HG02970 (cell line): ENCODE data around the gene AGPAT4.
"Not testable (repeated sequence)": the region's sequence is repeated elsewhere in the genome, so short reads cannot be mapped to it uniquely, and the experiment has no call there.

Experiments
- ATAC-seq: cut with Tn5 transposase; IDR thresholded peaks from one replicate; pipeline ENCODE4 v1.9.1; 2021; ENCODE audit warnings: mild to moderate bottlenecking, moderate library complexity, moderate number of reproducible peaks; ENCODE audit not compliant: unreplicated experiment, low FRiP score

AGPAT4 gene

DNA sequence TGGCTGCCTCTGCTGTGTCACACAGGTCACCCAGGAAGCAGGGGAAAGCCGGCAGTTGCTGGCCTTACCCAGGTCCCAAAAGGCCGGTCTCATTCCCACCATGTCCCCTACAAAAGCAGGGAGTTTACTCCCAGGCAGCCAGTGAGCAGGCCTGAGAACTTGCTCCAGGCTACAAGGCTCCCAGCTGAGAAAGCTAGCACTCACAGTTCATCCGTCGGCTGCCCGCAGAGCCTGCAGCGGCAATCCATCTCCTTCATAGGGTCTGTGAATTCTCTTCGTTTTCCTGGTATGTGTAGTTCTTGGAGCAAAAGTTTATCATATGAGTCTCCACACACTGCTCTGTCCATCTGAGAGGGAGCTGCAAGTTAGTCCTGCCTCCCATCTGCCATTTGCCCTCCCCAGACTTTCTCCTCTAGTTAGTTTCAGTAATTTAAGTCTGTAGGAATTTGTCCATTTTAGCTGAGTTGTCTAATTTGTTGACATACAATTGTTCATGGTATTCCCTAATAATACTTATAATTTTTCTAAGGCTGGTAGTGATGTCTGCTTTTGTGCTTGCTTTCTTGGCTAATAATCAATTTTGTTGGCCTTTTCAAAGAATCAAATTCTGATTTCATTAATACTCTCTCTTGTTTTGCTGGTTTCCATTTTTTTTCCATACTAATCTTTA, 146.7 kb downstream of the AGPAT4 start:
- ATAC-seq, result no peak

DNA sequence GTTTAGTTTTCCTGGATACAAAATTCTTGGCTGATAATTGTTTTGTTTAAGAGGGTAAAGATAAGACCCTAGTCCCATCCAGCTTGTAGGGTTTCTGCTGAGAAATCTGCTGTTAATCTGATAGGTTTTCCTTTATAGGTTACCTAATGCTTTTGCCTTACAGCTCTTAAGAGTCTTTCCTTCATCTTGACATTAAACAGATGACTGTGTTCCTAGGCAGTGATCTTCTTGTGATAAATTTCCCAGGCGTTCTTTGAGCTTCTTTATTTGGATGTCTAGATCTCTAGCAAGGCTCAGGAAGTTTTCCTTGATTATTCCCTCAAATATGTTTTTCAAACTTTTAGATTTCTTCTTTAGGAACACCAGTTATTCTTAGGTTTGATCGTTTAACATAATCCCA, 148.3 kb downstream of the AGPAT4 start:
- ATAC-seq, result no peak

DNA sequence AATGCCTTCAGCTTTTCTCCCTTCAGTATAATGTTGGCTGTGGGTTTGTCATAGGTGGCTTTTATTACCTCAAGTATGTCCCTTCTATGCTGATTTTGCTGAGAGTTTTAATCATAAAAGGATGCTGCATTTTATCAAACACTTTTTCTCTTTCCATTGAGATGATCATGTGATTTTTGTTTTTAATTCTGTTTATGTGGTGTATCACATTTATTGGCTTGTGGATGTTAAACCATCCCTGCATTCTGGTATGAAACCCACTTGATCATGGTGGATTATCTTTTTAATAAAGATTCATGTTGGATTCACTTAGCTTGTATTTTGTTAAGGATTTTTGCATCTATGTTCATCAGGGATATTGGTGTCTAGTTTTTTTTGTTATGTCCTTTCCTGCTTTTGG, 150.5 kb downstream of the AGPAT4 start:
- ATAC-seq, result not testable (repeated sequence)

DNA sequence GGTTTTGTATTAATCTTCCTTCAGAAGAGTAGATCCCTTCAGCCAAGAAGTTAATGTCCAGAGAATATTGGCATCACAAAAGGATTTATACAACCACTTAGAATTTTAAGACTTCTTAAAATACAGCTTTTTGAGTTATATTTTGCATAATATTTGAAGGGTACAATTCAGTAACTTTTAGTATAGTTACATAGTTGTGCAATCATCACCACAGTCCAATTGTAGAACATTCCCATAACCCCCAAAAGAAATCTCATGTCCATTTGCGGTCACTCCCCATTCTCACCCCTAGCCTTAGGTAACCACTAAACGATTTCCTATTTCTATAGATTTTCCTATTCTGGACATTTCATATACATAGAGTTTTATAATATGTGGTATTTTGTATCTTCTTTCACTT, 155.9 kb downstream of the AGPAT4 start:
- ATAC-seq, result no peak

DNA sequence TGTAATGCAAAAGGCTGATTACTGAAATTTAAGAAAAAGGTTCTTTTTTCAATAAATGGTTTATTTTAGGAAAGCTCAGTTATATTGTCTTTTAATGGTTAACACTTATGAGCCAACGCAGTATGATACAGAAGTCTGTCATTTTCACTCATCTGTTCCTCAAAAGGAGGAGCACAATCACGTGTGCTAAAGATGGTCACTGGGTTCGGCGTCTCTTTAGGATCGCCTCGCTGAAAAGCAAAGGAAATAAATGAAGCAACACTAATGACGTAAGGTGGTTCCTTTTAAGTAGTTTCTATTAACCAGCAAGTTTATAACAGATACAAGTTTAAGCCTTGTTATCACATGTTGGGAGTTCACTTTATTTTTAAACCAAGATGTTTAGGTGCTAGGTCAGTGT, 156.6 kb downstream of the AGPAT4 start:
- no peak for ATAC-seq

DNA sequence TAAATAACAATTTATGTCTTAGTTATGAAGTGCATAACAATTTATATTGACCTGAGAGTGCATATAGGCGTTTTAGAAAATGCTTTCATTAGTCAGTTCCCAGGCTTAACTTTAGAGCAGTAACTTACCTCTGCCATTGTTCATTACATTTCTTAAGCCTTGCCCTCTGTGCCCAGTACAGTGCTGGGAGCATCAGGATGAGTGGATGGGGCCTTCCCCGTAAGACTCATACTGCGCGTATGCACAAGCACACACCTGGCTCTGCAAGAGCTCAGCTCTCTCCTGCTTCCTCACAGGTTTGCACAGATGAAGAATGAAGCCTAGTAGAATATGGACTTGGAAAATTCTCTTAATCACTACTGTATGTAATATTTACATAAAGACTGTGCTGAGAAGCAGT, 157.3 kb downstream of the AGPAT4 start:
- ATAC-seq, result no peak

DNA sequence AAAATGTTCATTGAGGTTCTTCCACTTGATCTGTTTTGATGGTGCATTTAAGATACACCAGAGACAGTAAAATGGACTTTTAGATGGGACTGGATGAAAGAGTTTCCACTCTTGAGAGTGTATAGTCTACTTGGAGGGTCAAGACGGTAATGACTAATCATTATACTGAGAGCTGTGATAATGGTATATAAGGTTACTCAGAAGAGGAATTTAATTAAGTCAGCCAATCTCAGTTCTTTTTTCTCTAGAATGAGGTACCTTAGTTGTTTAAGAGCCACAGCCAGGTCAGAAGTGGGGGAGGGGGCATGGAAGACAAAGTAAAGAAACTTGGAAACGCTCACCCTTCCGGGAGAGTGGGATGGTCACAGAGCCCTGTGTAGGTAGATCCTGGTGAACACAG, 158.4 kb downstream of the AGPAT4 start:
- no peak for ATAC-seq

DNA sequence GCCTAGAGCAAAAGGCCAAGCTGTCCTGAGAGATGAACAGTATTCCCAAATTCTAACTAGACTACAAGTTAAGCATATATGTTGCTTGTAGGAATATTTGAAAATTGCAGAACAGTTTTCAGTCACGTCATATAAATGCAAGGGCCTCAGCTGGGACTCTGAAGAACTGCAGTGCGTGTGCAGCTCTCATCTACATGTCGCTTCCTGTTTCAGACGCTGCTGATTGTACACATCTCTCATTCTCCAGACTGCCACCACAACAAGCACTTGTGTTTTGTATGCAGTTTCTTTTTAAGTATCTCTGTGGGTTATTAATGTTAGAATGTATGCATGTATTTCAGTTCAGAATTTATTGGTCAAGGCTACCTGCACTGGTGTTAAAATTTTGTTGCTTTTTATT, 162.6 kb downstream of the AGPAT4 start:
- ATAC-seq, result no peak

DNA sequence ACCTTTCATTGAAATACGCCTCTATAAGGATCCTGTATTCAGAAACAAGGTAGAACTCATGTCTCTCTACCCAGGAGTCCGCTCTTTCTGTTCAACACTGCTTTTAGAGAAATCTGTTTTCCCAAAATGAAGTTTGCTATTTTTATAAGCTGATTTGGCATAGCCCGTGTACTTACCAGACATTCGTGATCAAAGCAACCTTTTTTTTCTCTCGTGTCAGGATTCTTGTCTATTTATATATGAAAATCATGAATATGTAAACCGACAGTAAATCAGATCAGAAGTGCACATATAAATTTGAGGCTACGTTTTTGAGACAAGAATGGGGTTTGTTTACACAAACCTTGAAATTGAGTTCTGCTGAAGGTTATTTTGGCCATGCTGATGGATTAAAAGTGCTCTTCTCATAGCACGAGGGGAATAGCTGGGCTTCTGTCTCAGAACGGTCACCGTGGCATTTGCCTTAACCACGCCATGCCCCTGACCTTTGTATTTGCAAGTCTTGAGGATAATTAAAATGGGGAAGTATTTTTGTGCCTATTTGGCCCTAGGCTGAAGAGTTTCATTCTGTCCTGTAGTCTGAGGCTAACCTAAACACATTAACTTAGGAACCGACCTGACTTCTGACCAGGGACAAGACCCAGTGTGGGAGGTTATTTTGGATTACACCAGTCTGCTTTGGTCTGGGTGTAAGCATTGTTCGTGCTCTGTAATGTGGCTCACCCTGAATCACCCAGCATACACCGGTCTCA, 163.7 kb downstream of the AGPAT4 start:
- ATAC-seq, result no peak

DNA sequence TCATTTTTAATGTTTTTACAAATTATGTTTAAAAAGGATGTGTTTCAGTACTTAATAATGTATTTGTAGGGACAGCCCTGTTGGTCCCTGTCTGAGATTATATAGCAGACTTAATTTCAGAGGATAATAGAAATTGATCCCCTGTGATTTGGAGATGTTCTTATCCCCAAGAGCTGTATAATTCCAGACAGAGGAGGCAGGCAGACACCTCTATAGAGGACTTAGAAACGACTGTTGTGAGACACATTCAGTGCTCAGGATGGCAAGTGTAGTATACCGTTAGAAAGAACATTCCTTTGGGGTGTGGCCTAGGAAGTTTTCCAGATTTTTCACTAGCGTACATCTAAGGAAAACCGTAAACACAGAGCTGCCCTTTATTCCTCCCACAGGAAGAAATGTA, 164.5 kb downstream of the AGPAT4 start:
- ATAC-seq, result no peak

DNA sequence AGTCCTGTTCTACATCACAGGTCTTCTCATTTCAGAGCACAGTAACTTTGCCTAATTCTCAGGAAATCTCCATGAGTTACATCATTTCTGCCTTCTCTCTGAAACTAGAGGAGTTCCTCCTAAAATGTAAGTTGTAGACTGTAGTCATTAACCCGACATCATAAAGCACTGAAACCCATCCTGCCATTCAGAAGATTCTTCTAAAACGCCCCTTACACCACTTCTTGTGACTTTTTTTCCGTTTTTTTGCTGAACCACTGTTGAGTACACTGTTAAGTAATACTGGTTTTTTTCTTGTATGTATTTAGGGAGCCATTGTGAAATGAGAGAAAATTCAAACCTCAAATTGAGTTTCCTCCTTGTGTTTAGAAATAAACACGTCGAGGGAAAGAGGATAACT, 164.9 kb downstream of the AGPAT4 start:
- ATAC-seq, result no peak

DNA sequence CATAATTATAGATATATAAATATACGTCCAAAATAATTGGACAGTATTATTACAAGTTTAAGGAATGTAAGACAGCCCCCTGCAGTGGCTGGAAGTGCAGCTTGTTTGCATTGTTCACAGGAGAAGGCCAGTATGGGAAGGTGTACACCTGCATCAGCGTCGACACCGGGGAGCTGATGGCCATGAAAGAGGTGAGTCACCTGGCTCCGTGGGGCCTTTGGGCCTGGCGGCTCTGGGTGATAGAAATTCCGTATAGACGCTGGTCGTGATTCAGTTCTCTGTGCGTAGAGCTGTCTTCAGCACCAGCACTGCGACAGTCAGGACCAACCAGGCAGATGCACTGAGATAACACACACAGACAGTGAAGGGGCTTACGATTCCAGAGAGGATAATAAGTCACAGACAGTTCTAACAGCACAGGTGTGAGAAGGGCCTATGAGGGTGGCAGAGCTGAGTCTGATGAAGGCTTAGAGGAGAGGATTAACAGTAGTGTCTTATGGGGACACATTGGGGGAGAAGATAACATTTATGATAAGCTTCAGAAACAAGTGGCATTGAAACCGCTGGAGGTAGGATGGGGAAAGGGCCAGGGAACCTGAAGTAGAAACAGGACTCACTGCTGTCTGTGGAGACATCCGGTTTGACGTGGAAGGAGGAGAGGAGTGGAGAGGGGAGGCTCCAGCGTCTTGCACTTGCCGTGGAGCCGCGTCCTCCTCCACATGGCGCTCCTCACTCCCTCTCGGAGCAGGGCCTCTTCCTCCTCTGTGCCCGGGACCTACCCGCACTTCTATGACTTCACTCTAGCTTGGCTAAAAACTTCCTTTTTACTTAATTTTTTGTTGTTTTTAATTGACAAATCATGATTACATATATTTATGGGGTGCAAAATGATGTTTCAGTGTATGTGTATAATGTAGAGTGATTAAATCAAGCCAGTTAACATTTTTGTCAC, 165.8 kb downstream of the AGPAT4 start:
- ATAC-seq, result no peak

DNA sequence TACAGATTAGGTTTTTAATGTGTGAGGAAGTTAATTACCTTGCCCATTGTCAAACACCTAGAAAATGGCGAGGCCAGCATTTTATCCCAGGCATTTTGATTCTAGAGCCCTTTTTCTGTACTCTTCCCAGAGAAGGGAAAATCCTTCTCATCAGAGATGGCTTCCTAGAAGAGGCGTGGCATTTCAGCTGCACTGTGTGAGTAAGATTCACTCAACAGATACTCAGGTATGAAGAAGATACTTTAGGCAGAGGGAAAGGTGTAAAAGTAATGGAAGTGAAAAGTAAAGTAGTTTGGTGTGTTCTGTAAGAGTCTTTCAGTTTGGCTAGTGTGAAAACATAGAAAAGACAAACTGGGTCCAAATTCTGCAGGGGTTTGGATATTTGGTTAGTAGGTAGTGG, 168.5 kb downstream of the AGPAT4 start:
- no peak for ATAC-seq

DNA sequence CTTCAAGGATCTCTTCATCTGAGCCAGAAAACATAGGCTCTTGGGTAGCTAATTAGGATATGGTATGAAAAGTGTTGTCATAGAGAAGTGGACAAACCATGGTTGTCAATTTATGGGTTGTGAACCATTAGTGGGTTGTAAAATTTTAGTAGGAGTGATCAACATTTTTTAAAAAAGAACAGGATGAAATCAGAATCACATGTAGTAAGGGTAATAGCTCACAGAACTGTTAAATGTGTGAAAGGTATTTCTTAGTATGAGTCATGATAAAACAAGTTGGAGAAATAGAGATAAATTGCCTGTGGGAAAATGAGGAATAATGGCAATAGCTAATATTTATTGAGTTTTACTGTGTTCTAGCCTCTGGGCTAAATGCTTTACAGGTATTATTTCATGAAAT, 168.9 kb downstream of the AGPAT4 start:
- ATAC-seq, result no peak

DNA sequence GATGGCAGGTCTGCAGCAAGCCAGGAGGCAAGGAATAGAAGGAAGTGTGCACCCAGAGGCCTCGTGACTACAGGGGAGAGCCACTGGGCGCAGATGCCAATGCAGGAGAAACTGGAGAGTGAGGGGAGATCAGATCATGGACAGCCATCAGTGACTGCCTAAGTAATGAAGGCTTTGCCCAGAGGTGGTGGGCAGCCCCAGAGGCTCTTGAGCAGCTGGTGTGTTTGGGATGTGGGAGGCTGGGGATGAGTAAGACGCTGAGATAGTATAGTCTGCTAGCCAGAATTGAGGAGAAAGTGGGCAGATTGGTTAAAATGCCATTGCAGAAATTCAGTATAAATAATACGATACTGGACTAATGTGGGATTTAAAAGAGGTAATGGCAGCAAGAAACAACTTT, 170.4 kb downstream of the AGPAT4 start:
- ATAC-seq, result no peak

DNA sequence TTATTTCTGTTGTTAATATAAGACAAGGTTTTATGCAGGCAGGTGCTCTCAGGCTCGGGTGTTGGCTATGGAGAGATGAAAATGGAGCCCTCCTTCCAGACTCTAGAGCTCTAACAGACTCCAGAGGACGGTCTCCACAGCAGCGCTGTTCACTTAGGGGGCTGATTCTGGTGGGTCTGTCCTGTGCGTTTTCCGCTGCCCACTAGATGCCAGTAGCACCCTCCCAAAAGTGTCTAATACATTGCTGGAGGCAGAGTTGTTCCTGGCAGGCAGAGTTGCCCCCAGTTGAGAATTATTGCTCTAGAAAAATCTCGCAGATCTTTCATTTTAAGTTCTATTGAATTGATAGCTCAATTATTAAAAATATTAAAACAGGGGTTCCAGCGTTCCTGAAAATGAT, 172.3 kb downstream of the AGPAT4 start:
- ATAC-seq, result no peak

DNA sequence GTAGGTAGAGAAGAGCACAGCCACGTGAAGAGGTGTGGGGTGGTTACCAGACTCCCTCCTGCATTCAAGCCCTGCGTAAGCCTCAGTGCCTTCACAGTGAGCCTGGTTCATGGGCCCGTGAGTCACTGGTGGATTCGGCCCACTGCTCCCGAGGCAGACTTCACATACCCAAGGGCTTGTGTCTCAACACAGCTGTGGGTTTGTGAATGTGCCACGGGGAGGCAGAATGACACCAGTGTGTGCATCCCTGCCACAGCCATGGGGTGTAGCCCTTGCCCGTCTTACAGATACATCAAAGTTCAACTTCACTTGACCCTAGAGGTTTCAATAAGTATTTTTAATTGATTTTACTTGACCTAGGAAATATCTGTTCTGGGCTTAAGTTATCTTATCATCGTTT, 173.8 kb downstream of the AGPAT4 start:
- no peak for ATAC-seq

DNA sequence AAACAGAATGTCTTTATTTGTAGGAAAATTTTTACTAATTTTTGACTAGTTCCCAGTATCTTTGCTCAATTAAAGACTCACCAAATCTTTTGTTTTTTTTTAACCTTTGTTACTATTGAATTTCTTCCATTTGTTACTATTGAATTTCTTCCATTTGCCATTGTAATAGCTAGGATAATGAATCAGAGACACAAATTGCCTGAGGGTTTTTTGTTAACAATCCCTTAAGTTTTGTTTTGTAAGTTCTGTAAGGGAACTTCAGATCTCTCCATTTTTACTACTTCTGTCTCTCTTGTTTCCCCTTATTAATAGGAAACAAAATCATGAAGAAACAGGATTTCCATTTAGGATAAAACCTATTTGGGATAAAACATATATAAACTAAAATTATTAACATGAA, 177.9 kb downstream of the AGPAT4 start:
- no peak for ATAC-seq

DNA sequence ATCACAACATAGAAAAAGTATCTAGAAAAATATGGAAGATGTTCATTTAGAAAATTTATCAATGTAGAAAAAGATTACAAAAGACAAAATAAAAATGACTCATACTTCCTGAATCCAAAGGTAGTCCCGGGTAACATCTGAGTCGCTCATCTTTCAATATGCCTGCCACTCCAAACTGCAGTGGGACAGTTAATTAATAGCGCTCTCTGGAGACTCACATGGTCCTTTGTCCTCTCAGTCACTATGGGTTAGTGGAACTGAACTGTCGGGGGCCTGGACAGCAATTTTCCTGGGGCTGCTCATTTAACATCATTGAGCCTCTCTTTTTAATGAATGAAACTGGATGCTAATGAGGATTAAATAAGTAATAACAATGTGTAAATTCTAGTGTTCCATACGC, 178.9 kb downstream of the AGPAT4 start:
- no peak for ATAC-seq

DNA sequence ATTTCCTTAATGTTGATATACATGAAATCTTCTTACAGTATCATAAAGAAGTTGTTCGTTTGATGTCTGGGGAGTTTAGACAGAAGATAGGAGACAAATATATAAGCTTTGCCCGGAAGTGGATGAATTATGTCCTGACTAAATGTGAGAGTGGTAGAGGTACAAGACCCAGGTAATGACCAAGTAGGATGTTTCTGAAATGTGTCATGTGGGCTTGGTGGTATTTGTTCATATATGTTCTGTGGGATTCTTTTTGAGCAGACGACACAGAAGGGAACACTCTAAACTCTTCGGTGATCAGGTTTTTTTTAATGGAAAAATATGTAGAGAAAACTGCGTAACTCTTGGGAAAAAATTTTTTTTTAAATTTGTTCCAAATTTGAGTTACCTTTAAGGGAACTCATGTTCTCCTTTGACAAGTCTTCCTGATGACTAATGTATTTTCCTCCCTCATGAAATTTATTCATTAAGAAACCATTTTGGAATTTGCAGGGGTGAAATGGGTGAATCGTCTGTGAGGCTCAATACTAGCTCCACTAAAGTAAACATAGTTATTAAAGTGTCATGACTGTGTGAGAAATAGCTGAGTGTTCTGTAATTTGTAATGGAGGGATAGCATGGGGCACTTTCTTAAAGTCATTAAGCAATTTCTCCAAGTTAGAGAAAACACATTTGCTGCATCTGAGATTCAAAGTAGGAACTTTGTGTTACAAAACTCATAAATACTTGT, 181.7 kb downstream of the AGPAT4 start:
- no peak for ATAC-seq

DNA sequence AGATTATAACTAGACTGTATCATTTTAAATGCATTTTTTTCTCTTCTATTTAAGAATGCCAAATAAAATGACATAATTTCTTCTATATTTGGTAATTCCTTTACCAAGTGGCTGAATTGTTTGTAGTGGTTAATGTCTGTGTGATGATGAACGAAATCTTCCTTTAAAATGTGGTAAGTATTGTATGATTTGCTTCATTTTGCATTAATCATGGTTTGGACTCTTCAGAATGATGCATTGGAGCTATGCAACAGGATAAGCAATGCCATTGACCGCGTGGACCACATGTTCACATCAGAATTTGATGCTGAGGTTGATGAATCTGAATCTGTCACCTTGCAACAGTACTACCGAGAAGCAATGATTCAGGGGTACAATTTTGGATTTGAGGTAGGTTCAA, 182.7 kb downstream of the AGPAT4 start:
- no peak for ATAC-seq
